H9 (cell line): ENCODE data around the gene DLG1. TPM values are rescaled to one million over a fixed set of nuclear protein-coding genes. Genes with fewer than 3 reads are reported as not detected.

Source experiments
- DNase-seq: peaks from one replicate; pipeline ENCODE4 v3.0.0-alpha.2; 2017
- H2AFZ ChIP-seq: one replicate; pipeline ENCODE4 v1.6.1; 2013; ENCODE audit warnings: mild to moderate bottlenecking, low read length, control low read depth, moderate library complexity
- H2AK5ac ChIP-seq: 2 replicates; pipeline ENCODE4 v1.6.1; 2013; ENCODE audit warnings: low read length, control low read depth, mixed read lengths; ENCODE audit not compliant: insufficient read length
- H2BK120ac ChIP-seq: one replicate; pipeline ENCODE4 v1.6.1; 2013; ENCODE audit warnings: low read depth, mild to moderate bottlenecking, low read length, control low read depth, inconsistent platforms; ENCODE audit not compliant: poor library complexity, severe bottlenecking
- H2BK12ac ChIP-seq: 2 replicates; pipeline ENCODE4 v1.6.1; 2013; ENCODE audit warnings: low read length, control low read depth, mixed read lengths, low read depth; ENCODE audit not compliant: insufficient read length
- H2BK15ac ChIP-seq: 2 replicates; pipeline ENCODE4 v1.6.1; 2013; ENCODE audit warnings: low read depth, low read length, control low read depth
- H2BK20ac ChIP-seq: one replicate; pipeline ENCODE4 v1.6.1; 2013; ENCODE audit warnings: low read depth, mild to moderate bottlenecking, low read length, control low read depth, inconsistent platforms; ENCODE audit not compliant: poor library complexity, severe bottlenecking
- H2BK5ac ChIP-seq: 2 replicates; pipeline ENCODE4 v1.6.1; 2013; ENCODE audit warnings: low read length, control low read depth, mixed read lengths; ENCODE audit not compliant: insufficient read length
- H3K14ac ChIP-seq: 2 replicates; pipeline ENCODE4 v1.6.1; 2013; ENCODE audit warnings: low read length, control low read depth; ENCODE audit not compliant: insufficient read depth
- H3K18ac ChIP-seq: 2 replicates; pipeline ENCODE4 v1.6.1; 2013; ENCODE audit warnings: low read depth, mild to moderate bottlenecking, mixed read lengths, low read length, control low read depth; ENCODE audit not compliant: insufficient read length
- H3K23ac ChIP-seq: 2 replicates; pipeline ENCODE4 v1.6.1; 2013; ENCODE audit warnings: low read length, control low read depth, mixed read lengths, low read depth; ENCODE audit not compliant: insufficient read length
- H3K23me2 ChIP-seq: 2 replicates; pipeline ENCODE4 v1.6.1; 2013; ENCODE audit warnings: low read depth, mild to moderate bottlenecking, mixed read lengths, low read length, control low read depth; ENCODE audit not compliant: insufficient read length, poor library complexity, severe bottlenecking
- H3K27ac ChIP-seq: 2 replicates; pipeline ENCODE4 v1.5.1; 2013; ENCODE audit warnings: low read length, control low read depth, mixed read lengths, low read depth; ENCODE audit not compliant: insufficient read length
- H3K27me3 ChIP-seq: 2 replicates; pipeline ENCODE4 v1.6.1; 2013; ENCODE audit warnings: low read length, control low read depth, inconsistent platforms; ENCODE audit not compliant: insufficient read depth
- H3K4ac ChIP-seq: 2 replicates; pipeline ENCODE4 v1.6.1; 2013; ENCODE audit warnings: low read depth, mild to moderate bottlenecking, control low read depth, inconsistent platforms, low read length, moderate library complexity
- H3K4me1 ChIP-seq: 2 replicates; pipeline ENCODE4 v1.6.1; 2013; ENCODE audit warnings: low read length, control low read depth, inconsistent platforms; ENCODE audit not compliant: insufficient read depth
- H3K4me2 ChIP-seq: 2 replicates; pipeline ENCODE4 v1.6.1; 2013; ENCODE audit warnings: low read length, control low read depth, mixed read lengths; ENCODE audit not compliant: insufficient read length, insufficient read depth
- H3K56ac ChIP-seq: 2 replicates; pipeline ENCODE4 v1.6.1; 2013; ENCODE audit warnings: low read depth, mild to moderate bottlenecking, mixed read lengths, low read length, control low read depth; ENCODE audit not compliant: insufficient read length
- H3K79me1 ChIP-seq: 2 replicates; pipeline ENCODE4 v1.6.1; 2013; ENCODE audit warnings: low read depth, mild to moderate bottlenecking, moderate library complexity, low read length, control low read depth, inconsistent platforms; ENCODE audit not compliant: insufficient read depth, poor library complexity, severe bottlenecking
- H3K79me2 ChIP-seq: 2 replicates; pipeline ENCODE4 v1.6.1; 2013; ENCODE audit warnings: low read length, control low read depth, inconsistent platforms; ENCODE audit not compliant: insufficient read depth
- H3K9ac ChIP-seq: 2 replicates; pipeline ENCODE4 v1.6.1; 2013; ENCODE audit warnings: low read length, control low read depth, mixed read lengths; ENCODE audit not compliant: insufficient read length; ENCODE audit errors: extremely low read depth
- H3K9me3 ChIP-seq: one replicate; pipeline ENCODE4 v1.6.1; 2013; ENCODE audit warnings: low read depth, low read length, inconsistent platforms; ENCODE audit not compliant: control insufficient read depth
- H3T11ph ChIP-seq: one replicate; pipeline ENCODE4 v1.6.1; 2013; ENCODE audit warnings: mild to moderate bottlenecking, low read length, control low read depth, inconsistent platforms
- H4K20me1 ChIP-seq: one replicate; pipeline ENCODE4 v1.6.1; 2013; ENCODE audit not compliant: control insufficient read depth, insufficient read length, insufficient read depth
- H4K5ac ChIP-seq: 2 replicates; pipeline ENCODE4 v1.6.1; 2013; ENCODE audit warnings: low read depth, mild to moderate bottlenecking, mixed read lengths, low read length, control low read depth; ENCODE audit not compliant: insufficient read length
- H4K8ac ChIP-seq: replicated peaks from 2 replicates; pipeline ENCODE4 v1.6.1; 2013; ENCODE audit warnings: low read length, control low read depth, mixed read lengths, low read depth; ENCODE audit not compliant: insufficient read length
- H4K91ac ChIP-seq: 2 replicates; pipeline ENCODE4 v1.6.1; 2013; ENCODE audit warnings: low read depth, mild to moderate bottlenecking, moderate library complexity, mixed read lengths, low read length, control low read depth; ENCODE audit not compliant: insufficient read length
- H3K27ac Mint-ChIP-seq, 3 experiments: 2 replicates in 2 of 3; 3 replicates in 1 of 3; pipeline ENCODE4 v1.8.0; 2020 to 2021; ENCODE audit warnings: mixed read lengths in 3 of 3, mild to moderate bottlenecking in 1 of 3, moderate library complexity in 1 of 3
- H3K27me3 Mint-ChIP-seq: 2 replicates; pipeline ENCODE4 v1.8.0; 2021; ENCODE audit warnings: low read depth, mild to moderate bottlenecking, moderate library complexity, mixed read lengths
- H3K36me3 Mint-ChIP-seq, 3 experiments: 2 replicates in 2 of 3; 3 replicates in 1 of 3; pipeline ENCODE4 v1.8.0; 2020 to 2021; ENCODE audit warnings: low read depth in 3 of 3, mixed read lengths in 3 of 3; ENCODE audit not compliant: insufficient read depth in 1 of 3
- H3K4me1 Mint-ChIP-seq, 2 experiments: 2 replicates each; pipeline ENCODE4 v1.8.0; 2020; ENCODE audit warnings: mixed read lengths in 2 of 2
- H3K4me3 Mint-ChIP-seq, 2 experiments: 2 replicates in 1 of 2; 3 replicates in 1 of 2; pipeline ENCODE4 v1.8.0; 2020 to 2021; ENCODE audit warnings: mild to moderate bottlenecking in 2 of 2, mixed read lengths in 2 of 2, moderate library complexity in 1 of 2
- H3K9me3 Mint-ChIP-seq, 2 experiments: 2 replicates in 1 of 2; 3 replicates in 1 of 2; pipeline ENCODE4 v1.8.0; 2020; ENCODE audit warnings: mild to moderate bottlenecking in 2 of 2, mixed read lengths in 2 of 2, moderate library complexity in 1 of 2
- CTCF ChIP-seq: fragments of 200-600 bp; sonication (generic); conservative IDR thresholded peaks from 3 replicates; pipeline ENCODE4 v1.8.0; 2021; ENCODE audit warnings: antibody characterized with exemption, mild to moderate bottlenecking
- WGBS: extraction: QIAGEN DNeasy Blood & Tissue Kit; methylation state at CpG from one replicate; pipeline ENCODE4 v1.1.7; 2013; ENCODE audit warnings: missing lambda C conversion rate, low lambda C conversion rate, mixed read lengths; ENCODE audit not compliant: insufficient read length; ENCODE audit errors: extremely low coverage; 5-methylcytosine and 5-hydroxymethylcytosine counted together
- total RNA-seq: library from RNA; stranded (reverse); gene quantifications from 2 replicates; pipeline ENCODE4 v1.2.1, GENCODE V29; 2021

Gene DLG1
- total RNA-seq, 1 experiment from 2014 or later: 84.1 TPM

- no peak overlapping the region for H2BK15ac ChIP-seq
- WGBS: no CpG with 5 or more reads among the region's 5 CpGs
Observed at GRCh38 chr3:197000211-197000610, 298.2 kb downstream of the DLG1 start.

More at GRCh38 chr3:197000211-197000610, 298.2 kb downstream of the DLG1 start:
- Histone ChIP-seq H3K56ac (no peak overlapping the region), H3K4me2 (no peak overlapping the region), H2BK5ac (no peak overlapping the region), H3K23ac (no peak overlapping the region), H2BK120ac (no peak overlapping the region), H3K9me3 (no peaks in the 10 kb centered on the region), H2BK20ac (no peak overlapping the region), H3K79me2 (no peaks in the 10 kb centered on the region), H2BK12ac (no peak overlapping the region), H3K4ac (no peak overlapping the region), H3K9ac (no peak overlapping the region), H3K18ac (no peak overlapping the region), H3K23me2 (peaks cover 4% of the 10 kb centered on the region), H4K8ac (no peak overlapping the region), H3K27ac (no peak overlapping the region), H2AK5ac (no peak overlapping the region), H3K27me3 (peaks cover 9% of the 10 kb centered on the region; the same call in 1 of the 2 replicates), H3T11ph (no peak overlapping the region), H4K20me1 (no peaks in the 10 kb centered on the region), H2AFZ (no peak overlapping the region), H3K14ac (no peak overlapping the region), H3K4me1 (0 out of 2 replicates have a peak, but pooled peaks cover 6% of the 10 kb centered on the region), H3K79me1 (no peaks in the 10 kb centered on the region), H4K5ac (no peak overlapping the region), H4K91ac (no peak overlapping the region)
- no peak overlapping the region for H3K27ac Mint-ChIP-seq
- peaks cover 1 to 10% (median 4%) of the 10 kb centered on the region in 3 experiments; a peak in 5 of 7 replicates for H3K36me3 Mint-ChIP-seq
- peaks cover 17% of the 10 kb centered on the region in 2 experiments for H3K4me1 Mint-ChIP-seq
- H3K27me3 Mint-ChIP-seq: peaks cover 18% of the 10 kb centered on the region
- no peak for TF ChIP-seq CTCF
- peak; percentile 18 for DNase-seq
- H3K9me3 Mint-ChIP-seq: peaks cover 0 to under 1% of the 10 kb centered on the region in 2 experiments; a peak in 1 of 5 replicates
- H3K4me3 Mint-ChIP-seq: no peak overlapping the region
